Activated gamma-delta T cell (primary cell): ENCODE data around the gene CDH6.

Source experiments
- DNase-seq: peaks from one replicate; lab custom pipeline; 2025; lab: John Stamatoyannopoulos, UW

The CDH6 gene

GRCh38 chr5:31250201-31250600 lies 56.7 kb downstream of the CDH6 start:
- no peak for DNase-seq

GRCh38 chr5:31251032-31251431 lies 57.5 kb downstream of the CDH6 start:
- no peak for DNase-seq

GRCh38 chr5:31255041-31255440 lies 61.6 kb downstream of the CDH6 start:
- DNase-seq = no peak

GRCh38 chr5:31268256-31268655 lies 74.8 kb downstream of the CDH6 start:
- no peak for DNase-seq

GRCh38 chr5:31268686-31269085 lies 75.2 kb downstream of the CDH6 start:
- no peak for DNase-seq

- DNase-seq = no peak
These were observed 75.8 kb downstream of the CDH6 start for GRCh38 chr5:31269259-31269658.

- no peak for DNase-seq
These were observed 76.9 kb downstream of the CDH6 start for GRCh38 chr5:31270396-31270795.

GRCh38 chr5:31271567-31271966 lies 78.1 kb downstream of the CDH6 start:
- DNase-seq = no peak

GRCh38 chr5:31273161-31273560 lies 79.7 kb downstream of the CDH6 start:
- DNase-seq = no peak

GRCh38 chr5:31273631-31274378 lies 80.3 kb downstream of the CDH6 start:
- no peak for DNase-seq

GRCh38 chr5:31280210-31280609 lies 86.7 kb downstream of the CDH6 start:
- DNase-seq = no peak

GRCh38 chr5:31283326-31283725 lies 89.8 kb downstream of the CDH6 start:
- no peak for DNase-seq

GRCh38 chr5:31285025-31285424 lies 91.5 kb downstream of the CDH6 start:
- DNase-seq = no peak

GRCh38 chr5:31287985-31288384 lies 94.5 kb downstream of the CDH6 start:
- no peak for DNase-seq

GRCh38 chr5:31289429-31289828 lies 95.9 kb downstream of the CDH6 start:
- DNase-seq = no peak

GRCh38 chr5:31291323-31291854 lies 97.9 kb downstream of the CDH6 start:
- DNase-seq = no peak

GRCh38 chr5:31300501-31300900 lies 107.0 kb downstream of the CDH6 start:
- DNase-seq = no peak

- no peak for DNase-seq
These were observed 108.3 kb downstream of the CDH6 start for GRCh38 chr5:31301833-31302232.

- no peak for DNase-seq
These were observed 110.2 kb downstream of the CDH6 start for GRCh38 chr5:31303688-31304087.

GRCh38 chr5:31317665-31318064 lies 124.2 kb downstream of the CDH6 start:
- DNase-seq = no peak

- DNase-seq = no peak
These were observed 125.8 kb downstream of the CDH6 start for GRCh38 chr5:31319335-31319734.

GRCh38 chr5:31322946-31323345 lies 129.5 kb downstream of the CDH6 start:
- DNase-seq = no peak

- no peak for DNase-seq
These were observed 131.4 kb downstream of the CDH6 start for GRCh38 chr5:31324842-31325241.
